CD4-positive, CD25-positive, alpha-beta regulatory T cell (primary cell): ENCODE measurements around the gene MGA. TPM values are rescaled to one million over a fixed set of nuclear protein-coding genes. Genes with fewer than 3 reads are reported as not detected.

Experiments used
- ATAC-seq, 2 donors: fragments of 150-1000 bp; cut with Tn5 transposase; one replicate each; pipeline ENCODE4 v1.10.0; 2021; ENCODE audit warnings: low read depth in 2 of 2, moderate number of reproducible peaks in 2 of 2, moderate library complexity in 1 of 2
- DNase-seq, 3 donors: peaks; one replicate each; pipeline versions ENCODE4 v3.0.0 to v3.0.0-alpha.2; 2012 to 2022; ENCODE audit warnings: mixed read lengths in 1 of 3
- H3K27ac ChIP-seq: one replicate; pipeline ENCODE4 v1.7.0; 2013; ENCODE audit warnings: mild to moderate bottlenecking, low read length; ENCODE audit not compliant: insufficient read depth, poor library complexity, severe bottlenecking
- H3K27me3 ChIP-seq: one replicate; pipeline ENCODE4 v1.7.0; 2013; ENCODE audit warnings: low read length; ENCODE audit not compliant: control insufficient read depth, insufficient read depth
- H3K36me3 ChIP-seq: one replicate; pipeline ENCODE4 v1.7.0; 2013; ENCODE audit warnings: mild to moderate bottlenecking, low read length, moderate library complexity; ENCODE audit not compliant: control insufficient read depth, insufficient read depth
- H3K4me1 ChIP-seq: 2 replicates; pipeline ENCODE4 v1.7.0; 2013; ENCODE audit warnings: mild to moderate bottlenecking, low read length; ENCODE audit not compliant: insufficient read depth, control insufficient read depth, poor library complexity, severe bottlenecking
- H3K4me3 ChIP-seq: one replicate; pipeline ENCODE4 v1.7.0; 2013; ENCODE audit warnings: low read depth, mild to moderate bottlenecking, low read length, moderate library complexity
- H3K9me3 ChIP-seq, 2 experiments: 1 replicate in 1 of 2; 2 replicates in 1 of 2; pipeline ENCODE4 v1.7.0; 2013; ENCODE audit warnings: low read length in 2 of 2, mild to moderate bottlenecking in 1 of 2, moderate library complexity in 1 of 2; ENCODE audit not compliant: control insufficient read depth in 2 of 2
- H3K27ac Mint-ChIP-seq, 3 donors: one replicate each; pipeline ENCODE4 v1.8.0; 2020 to 2022; ENCODE audit warnings: mild to moderate bottlenecking in 3 of 3, mixed read lengths in 3 of 3, moderate library complexity in 2 of 3
- H3K27me3 Mint-ChIP-seq: one replicate; pipeline ENCODE4 v1.8.0; 2022; ENCODE audit warnings: mild to moderate bottlenecking, mixed read lengths
- H3K36me3 Mint-ChIP-seq: one replicate; pipeline ENCODE4 v1.8.0; 2020; ENCODE audit warnings: mixed read lengths
- H3K4me1 Mint-ChIP-seq, 4 donors: one replicate each; pipeline ENCODE4 v1.8.0; 2020 to 2022; ENCODE audit warnings: mixed read lengths in 4 of 4, mild to moderate bottlenecking in 1 of 4
- H3K4me3 Mint-ChIP-seq, 4 donors: one replicate each; pipeline ENCODE4 v1.8.0; 2020 to 2022; ENCODE audit warnings: mild to moderate bottlenecking in 4 of 4, mixed read lengths in 4 of 4, moderate library complexity in 3 of 4
- H3K9me3 Mint-ChIP-seq, 7 donors: one replicate each; pipeline ENCODE4 v1.8.0; 2020 to 2022; ENCODE audit warnings: mixed read lengths in 7 of 7, mild to moderate bottlenecking in 3 of 7, moderate library complexity in 2 of 7
- polyA plus RNA-seq, 4 donors: library from polyadenylated mRNA; unstranded; fragments of 300-500 nt; fragmentation: Illumina TruSeq; gene quantifications; one replicate each; pipeline ENCODE4 v1.2.3, GENCODE V29; 2021
- total RNA-seq: library from RNA; stranded (reverse); gene quantifications from one replicate; pipeline ENCODE4 v1.2.3, GENCODE V29; 2022

MGA gene
- total and polyA plus RNA-seq, 5 donors from 2014 or later = 10.4 to 46.9 (median 15.6) TPM

DNA sequence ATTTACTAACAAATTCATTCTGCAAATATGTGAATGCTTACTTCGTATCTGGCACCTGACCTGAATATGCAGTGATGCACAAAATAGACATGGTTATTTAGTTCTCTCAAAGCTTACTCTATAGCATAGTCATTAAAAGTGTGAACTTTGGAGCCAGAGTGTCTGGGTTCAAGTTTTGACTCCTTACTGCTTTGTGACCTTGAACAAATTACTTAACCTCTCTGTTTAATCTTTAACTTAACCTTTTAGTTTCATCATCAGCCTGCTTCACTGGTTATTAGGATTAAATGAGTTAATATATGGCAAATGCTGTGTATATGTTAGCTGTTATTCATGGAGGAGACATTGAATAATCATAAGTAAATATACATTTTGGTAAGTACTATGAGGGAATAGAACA lies 12.1 kb upstream of the MGA start:
- ATAC-seq (no peak), DNase-seq (no peak)
- H3K4me3 Mint-ChIP-seq = no peak overlapping the region
- Histone ChIP-seq H3K36me3 (no peaks in the 10 kb centered on the region), H3K27me3 (peaks cover 12% of the 10 kb centered on the region), H3K4me3 (no peak overlapping the region), H3K4me1 (no peaks in the 10 kb centered on the region), H3K27ac (no peak overlapping the region), H3K9me3 (peaks cover 0 to 3% of the 10 kb centered on the region in 2 experiments)
- H3K4me1 Mint-ChIP-seq = peaks cover 0 to 5% (median 0%) of the 10 kb centered on the region in 4 donors
- no peaks in the 10 kb centered on the region for H3K36me3 Mint-ChIP-seq
- no peak overlapping the region for H3K27ac Mint-ChIP-seq
- H3K27me3 Mint-ChIP-seq = peaks cover 16% of the 10 kb centered on the region
- H3K9me3 Mint-ChIP-seq = peaks cover 0 to 9% (median 0%) of the 10 kb centered on the region in 7 donors

DNA sequence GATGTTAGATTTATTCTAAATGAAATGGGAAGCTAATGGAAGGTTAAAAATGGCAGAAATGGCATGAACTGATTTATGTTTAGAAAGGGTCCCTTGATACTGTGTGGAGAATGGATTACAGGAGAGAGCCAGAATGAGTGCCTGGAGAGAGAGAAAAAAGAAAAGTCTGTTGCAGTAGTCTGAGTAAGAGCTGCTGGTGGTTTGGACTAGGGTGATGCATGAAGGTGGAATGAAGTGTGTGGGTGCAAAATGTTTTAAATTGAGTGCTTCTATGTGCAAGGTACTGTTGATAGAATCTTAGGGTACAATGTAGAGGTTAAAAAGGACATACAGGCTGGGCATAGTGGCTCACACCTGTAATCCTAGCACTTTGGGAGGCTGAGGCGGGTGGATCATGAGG lies 11.4 kb upstream of the MGA start:
- H3K27ac Mint-ChIP-seq = no peak overlapping the region
- peaks cover 0 to 3% (median under 1%) of the 10 kb centered on the region in 4 donors for H3K4me1 Mint-ChIP-seq
- DNase-seq = no peak

DNA sequence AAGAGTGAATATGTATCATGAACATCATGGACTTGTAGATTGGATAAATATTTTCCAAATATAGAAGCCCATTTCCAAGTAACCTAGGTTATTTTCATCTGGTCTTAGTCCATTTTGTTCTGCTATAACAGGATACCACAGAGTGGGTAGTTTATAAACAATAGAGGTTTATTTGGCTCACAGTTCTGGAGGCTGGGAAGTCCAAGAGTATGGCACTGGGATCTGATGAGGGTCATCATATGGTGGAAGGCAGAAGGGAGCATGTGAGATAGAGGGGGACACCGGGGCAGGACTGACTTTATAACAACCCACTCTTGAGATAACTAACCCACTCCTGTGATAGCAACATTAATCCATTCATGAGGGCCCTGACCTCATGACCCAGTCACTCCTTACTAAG lies 9.4 kb upstream of the MGA start:
- no peak overlapping the region for H3K27ac Mint-ChIP-seq
- peaks cover 17% of the 10 kb centered on the region for H3K27me3 Mint-ChIP-seq
- Histone ChIP-seq H3K4me3 (no peak overlapping the region), H3K27ac (no peak overlapping the region), H3K9me3 (peaks cover 0 to 3% of the 10 kb centered on the region in 2 experiments), H3K27me3 (peaks cover 12% of the 10 kb centered on the region), H3K4me1 (no peaks in the 10 kb centered on the region), H3K36me3 (no peaks in the 10 kb centered on the region)
- peaks cover 0 to 9% (median 1%) of the 10 kb centered on the region in 7 donors for H3K9me3 Mint-ChIP-seq
- H3K36me3 Mint-ChIP-seq = no peaks in the 10 kb centered on the region
- ATAC-seq = no peak
- no peak for DNase-seq
- H3K4me3 Mint-ChIP-seq = no peak overlapping the region
- H3K4me1 Mint-ChIP-seq = peaks cover 0 to 4% (median 0%) of the 10 kb centered on the region in 4 donors

More for the DNA sequence above, 11.4 kb upstream of the MGA start:
- no peak for ATAC-seq
- Histone ChIP-seq H3K36me3 (no peaks in the 10 kb centered on the region), H3K9me3 (peaks cover 0 to 3% of the 10 kb centered on the region in 2 experiments), H3K27me3 (peaks cover 12% of the 10 kb centered on the region), H3K4me3 (no peak overlapping the region), H3K27ac (no peak overlapping the region), H3K4me1 (no peaks in the 10 kb centered on the region)
- H3K36me3 Mint-ChIP-seq = no peaks in the 10 kb centered on the region
- H3K9me3 Mint-ChIP-seq = peaks cover 0 to 9% (median 0%) of the 10 kb centered on the region in 7 donors
- H3K27me3 Mint-ChIP-seq = peaks cover 18% of the 10 kb centered on the region
- no peak overlapping the region for H3K4me3 Mint-ChIP-seq

DNA sequence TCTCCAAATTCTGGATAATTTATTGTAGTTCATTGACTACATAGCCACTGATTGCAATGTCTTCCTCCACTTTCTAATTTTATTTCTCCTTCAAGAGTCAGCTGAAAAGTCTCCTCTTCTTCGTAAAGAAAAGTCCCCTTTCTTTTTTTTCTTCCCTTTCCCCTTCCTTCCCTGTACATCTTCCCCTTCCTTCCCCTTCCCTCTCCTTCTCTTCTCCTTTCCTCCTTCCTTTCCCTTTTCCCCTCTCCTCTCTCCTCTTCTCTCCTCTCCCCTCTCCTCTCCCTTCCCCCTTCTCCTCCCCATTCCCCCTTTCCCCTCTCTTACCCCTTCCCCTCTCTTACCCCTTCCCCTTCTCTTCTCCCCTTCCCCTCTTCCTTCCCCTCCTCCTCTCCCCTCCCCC lies 8.8 kb upstream of the MGA start:
- ATAC-seq = no peak
- H3K36me3 ChIP-seq = no peaks in the 10 kb centered on the region
- H3K9me3 ChIP-seq = peaks cover 0 to 3% of the 10 kb centered on the region in 2 experiments
- H3K27me3 Mint-ChIP-seq = peaks cover 14% of the 10 kb centered on the region
- peaks cover 16% of the 10 kb centered on the region for H3K27me3 ChIP-seq
- DNase-seq = no peak
- H3K27ac Mint-ChIP-seq = no peak overlapping the region
- no peak overlapping the region for H3K27ac ChIP-seq
- no peak overlapping the region for H3K4me3 Mint-ChIP-seq
- H3K4me3 ChIP-seq = no peak overlapping the region
- H3K4me1 ChIP-seq = no peaks in the 10 kb centered on the region
- H3K4me1 Mint-ChIP-seq = peaks cover 0 to 4% (median 0%) of the 10 kb centered on the region in 4 donors
- H3K9me3 Mint-ChIP-seq = peaks cover 0 to 9% (median 1%) of the 10 kb centered on the region in 7 donors
- H3K36me3 Mint-ChIP-seq = no peaks in the 10 kb centered on the region

DNA sequence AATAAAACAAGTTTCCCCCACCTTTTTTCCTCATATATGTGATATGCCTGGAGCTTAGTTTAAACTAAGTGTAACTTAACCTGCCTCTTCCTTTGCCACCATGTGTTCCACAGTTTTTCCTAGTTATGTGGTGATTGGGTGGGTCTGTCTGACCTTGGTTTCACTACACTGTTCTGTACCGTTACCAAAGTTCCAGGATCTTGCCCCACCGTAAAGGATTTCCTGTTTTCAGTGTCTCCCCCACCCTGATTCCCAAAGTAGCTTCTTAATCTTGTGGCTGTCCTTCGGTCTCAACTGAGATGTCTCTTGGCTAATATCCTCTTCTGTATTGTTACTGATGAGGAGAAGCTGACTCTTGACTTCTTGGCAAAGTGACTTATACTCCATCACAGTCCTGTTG lies 6.4 kb upstream of the MGA start:
- H3K9me3 Mint-ChIP-seq = peaks cover 0 to 9% (median 1%) of the 10 kb centered on the region in 7 donors
- no peak overlapping the region for H3K27ac ChIP-seq
- no peak for ATAC-seq

DNA sequence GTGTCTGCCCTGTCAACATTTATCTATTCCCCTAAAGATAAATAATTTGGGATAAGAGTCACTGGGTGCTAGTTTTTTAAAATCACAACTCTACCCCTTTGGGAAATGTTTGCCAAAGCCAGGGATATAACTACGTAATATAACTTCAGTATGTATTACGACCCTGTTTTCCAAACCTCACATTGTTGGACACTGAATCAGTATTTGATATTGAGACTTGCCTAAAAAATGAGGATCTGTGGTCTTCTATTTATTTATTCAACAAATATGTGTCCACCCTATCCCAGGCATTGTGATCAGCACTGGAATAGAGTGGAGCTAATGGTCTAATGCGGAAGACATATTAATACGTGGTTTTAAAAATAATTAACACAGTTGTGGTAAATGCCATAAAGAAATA lies 4.5 kb upstream of the MGA start:
- H3K27me3 Mint-ChIP-seq = peaks cover 38% of the 10 kb centered on the region
- H3K4me3 ChIP-seq = no peak overlapping the region
- peaks cover 0 to 6% (median 0%) of the 10 kb centered on the region in 7 donors for H3K9me3 Mint-ChIP-seq

More for the DNA sequence above, 6.4 kb upstream of the MGA start:
- Mint-ChIP-seq H3K4me1 (peaks cover 0 to 8% (median 2%) of the 10 kb centered on the region in 4 donors), H3K27me3 (peaks cover 30% of the 10 kb centered on the region), H3K4me3 (no peak overlapping the region), H3K27ac (no peak overlapping the region), H3K36me3 (no peaks in the 10 kb centered on the region)
- no peaks in the 10 kb centered on the region for H3K4me1 ChIP-seq
- no peak for DNase-seq
- H3K4me3 ChIP-seq = no peak overlapping the region
- H3K36me3 ChIP-seq = no peaks in the 10 kb centered on the region
- H3K9me3 ChIP-seq = peaks cover 0 to 3% of the 10 kb centered on the region in 2 experiments
- H3K27me3 ChIP-seq = peaks cover 9% of the 10 kb centered on the region

DNA sequence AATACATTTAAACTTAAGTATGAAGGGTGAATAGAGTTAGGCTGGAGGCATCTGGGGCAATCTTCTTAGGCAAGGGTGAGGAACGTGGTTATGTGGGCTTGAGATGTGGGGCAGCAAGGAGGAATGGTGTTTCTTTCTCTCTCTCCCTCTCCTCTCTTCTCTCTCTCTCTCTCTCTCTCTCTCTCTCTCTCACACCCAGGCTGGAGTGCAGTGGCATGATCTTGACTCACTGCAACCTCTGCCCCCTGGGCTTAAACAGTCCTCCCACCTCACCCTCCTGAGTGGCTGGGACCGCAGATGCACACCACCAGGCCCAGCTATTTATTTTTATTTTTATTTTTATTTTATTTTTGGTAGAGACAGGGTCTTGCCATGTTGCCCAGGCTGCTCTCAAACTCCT lies 4.0 kb upstream of the MGA start:
- Mint-ChIP-seq H3K27me3 (peaks cover 43% of the 10 kb centered on the region), H3K4me1 (peaks cover 8 to 20% (median 14%) of the 10 kb centered on the region in 4 donors), H3K27ac (no peak overlapping the region), H3K36me3 (no peaks in the 10 kb centered on the region), H3K9me3 (peaks cover 0 to 3% (median under 1%) of the 10 kb centered on the region in 7 donors), H3K4me3 (no peak overlapping the region)
- Histone ChIP-seq H3K27ac (no peak overlapping the region), H3K4me3 (no peak overlapping the region), H3K9me3 (no peaks in the 10 kb centered on the region), H3K27me3 (peaks cover 11% of the 10 kb centered on the region), H3K4me1 (peaks cover 16% of the 10 kb centered on the region), H3K36me3 (no peaks in the 10 kb centered on the region)
- DNase-seq (no peak), ATAC-seq (no peak)

More for the DNA sequence above, 4.5 kb upstream of the MGA start:
- H3K36me3 ChIP-seq = no peaks in the 10 kb centered on the region
- ATAC-seq = no peak
- no peak for DNase-seq
- no peak overlapping the region for H3K27ac ChIP-seq
- H3K9me3 ChIP-seq = peaks cover 0 to 3% of the 10 kb centered on the region in 2 experiments
- peaks cover 8 to 16% (median 10%) of the 10 kb centered on the region in 4 donors for H3K4me1 Mint-ChIP-seq
- peaks cover 11% of the 10 kb centered on the region for H3K4me1 ChIP-seq
- no peaks in the 10 kb centered on the region for H3K36me3 Mint-ChIP-seq
- H3K27me3 ChIP-seq = peaks cover 11% of the 10 kb centered on the region
- no peak overlapping the region for H3K27ac Mint-ChIP-seq
- no peak overlapping the region for H3K4me3 Mint-ChIP-seq

DNA sequence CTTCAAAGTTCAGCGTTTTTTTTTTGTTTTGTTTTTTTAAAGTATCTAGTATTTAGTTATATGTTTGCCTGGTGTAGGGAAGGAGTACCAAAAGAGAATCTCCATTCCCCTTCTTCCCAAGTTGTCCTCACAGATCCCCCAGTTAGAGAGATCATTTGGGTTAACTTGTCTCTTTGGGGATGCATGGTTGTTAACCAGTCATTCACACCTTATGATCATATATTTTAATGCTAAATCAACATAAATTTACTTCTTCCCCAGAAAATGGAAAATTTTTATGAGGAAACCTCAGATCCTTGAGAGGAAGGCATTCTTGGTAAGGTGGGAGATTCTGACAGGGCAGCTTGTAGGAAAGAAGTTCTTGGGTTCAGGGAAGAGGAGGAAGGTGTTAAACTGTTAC lies 1.5 kb upstream of the MGA start:
- DNase-seq (no peak), ATAC-seq (no peak)
- Histone ChIP-seq H3K27me3 (peaks cover 11% of the 10 kb centered on the region), H3K27ac (no peak overlapping the region), H3K36me3 (no peaks in the 10 kb centered on the region), H3K4me1 (peaks cover 32% of the 10 kb centered on the region), H3K4me3 (no peak overlapping the region), H3K9me3 (no peaks in the 10 kb centered on the region)
- Mint-ChIP-seq H3K27ac (no peak overlapping the region), H3K36me3 (no peaks in the 10 kb centered on the region), H3K27me3 (peaks cover 43% of the 10 kb centered on the region), H3K9me3 (peaks cover 0 to 3% (median 0%) of the 10 kb centered on the region in 7 donors), H3K4me1 (peaks cover 23 to 44% (median 31%) of the 10 kb centered on the region in 4 donors), H3K4me3 (peak overlapping the region in 3 of 4 donors; percentile 9 to 92 (median 23))
